ENCODE results near the gene TMEM131. TPM values are rescaled to one million over a fixed set of nuclear protein-coding genes. Genes with fewer than 3 reads are reported as not detected.

TMEM131 gene
- total RNA-seq, 1 experiment from 2014 or later = 21.9 TPM

GRCh38 chr2:97742381-97742847 is 253.3 kb downstream of the TMEM131 start:
- ChIA-PET CTCF (interaction anchor here (0.9 to 4.1 kb wide), 5 partner anchors 26 to 152 kb away, joined by 3 to 56 read pairs (median 6); partner anchors contain the start of gene ZAP70), POLR2A (no interaction called here)
- H3K27me3 Mint-ChIP-seq (ENCODE audit: low read depth) = no peaks in the 10 kb centered on the region
- no peaks in the 10 kb centered on the region for H3K36me3 Mint-ChIP-seq
- TF ChIP-seq JUN (CRISPR knock-in tag; IDR thresholded peaks at IDR 0.05) (no peak), CREM (CRISPR knock-in tag; IDR thresholded peaks at IDR 0.05) (no peak), NFYB (CRISPR knock-in tag; conservative IDR thresholded peaks at IDR 0.05; ENCODE audit: low read depth) (no peak), ZNF232 (CRISPR knock-in tag; IDR thresholded peaks at IDR 0.05) (no peak), ATF6 (CRISPR knock-in tag; IDR thresholded peaks at IDR 0.05) (no peak), MLX (CRISPR knock-in tag; IDR thresholded peaks at IDR 0.05) (no peak), ERG (CRISPR knock-in tag; IDR thresholded peaks at IDR 0.05) (no peak), PRDM15 (CRISPR knock-in tag; IDR thresholded peaks at IDR 0.05) (no peak), E2F4 (CRISPR knock-in tag; IDR thresholded peaks at IDR 0.05; ENCODE audit: borderline replicate concordance, low read depth) (no peak), ATF1 (CRISPR knock-in tag; IDR thresholded peaks at IDR 0.05) (no peak), GTF2I (CRISPR knock-in tag; conservative IDR thresholded peaks at IDR 0.05) (no peak), SP1 (CRISPR knock-in tag; conservative IDR thresholded peaks at IDR 0.05) (no peak), ZNF671 (CRISPR knock-in tag; IDR thresholded peaks at IDR 0.05) (no peak)
- no peaks in the 10 kb centered on the region for H3K9me3 Mint-ChIP-seq
- H3K4me3 Mint-ChIP-seq = no peak overlapping the region
- DNase-seq (ENCODE audit: low spot score) (no peak), ATAC-seq (no peak)
- peaks cover 17% of the 10 kb centered on the region for H3K4me1 Mint-ChIP-seq
- H3K27ac Mint-ChIP-seq = no peak overlapping the region

- CTCF ChIA-PET = interaction anchor here (1.2 to 4.1 kb wide), 13 partner anchors 13 to 151 kb away, joined by 3 to 56 read pairs (median 9); partner anchors contain the start of genes ACTR1B, COX5B and ZAP70
- DNase-seq (ENCODE audit: low spot score) (no peak), ATAC-seq (no peak)
- POLR2A ChIA-PET = interaction anchor here (1.2 kb wide), 1 partner anchor 50 kb away, joined by 3 read pairs; no protein-coding TSS in a partner anchor
- Mint-ChIP-seq H3K27ac (no peak overlapping the region), H3K4me1 (peaks cover 15% of the 10 kb centered on the region), H3K27me3 (ENCODE audit: low read depth) (no peaks in the 10 kb centered on the region), H3K4me3 (no peak overlapping the region), H3K36me3 (no peaks in the 10 kb centered on the region), H3K9me3 (no peaks in the 10 kb centered on the region)
- no peak for TF ChIP-seq GABPB1 (CRISPR knock-in tag; IDR thresholded peaks at IDR 0.05)
Measured at GRCh38 chr2:97741686-97742085, 254.1 kb downstream of the TMEM131 start.

All from WTC11 (cell line).